ENCODE measurements around the gene NT5C.

NT5C gene

DNA sequence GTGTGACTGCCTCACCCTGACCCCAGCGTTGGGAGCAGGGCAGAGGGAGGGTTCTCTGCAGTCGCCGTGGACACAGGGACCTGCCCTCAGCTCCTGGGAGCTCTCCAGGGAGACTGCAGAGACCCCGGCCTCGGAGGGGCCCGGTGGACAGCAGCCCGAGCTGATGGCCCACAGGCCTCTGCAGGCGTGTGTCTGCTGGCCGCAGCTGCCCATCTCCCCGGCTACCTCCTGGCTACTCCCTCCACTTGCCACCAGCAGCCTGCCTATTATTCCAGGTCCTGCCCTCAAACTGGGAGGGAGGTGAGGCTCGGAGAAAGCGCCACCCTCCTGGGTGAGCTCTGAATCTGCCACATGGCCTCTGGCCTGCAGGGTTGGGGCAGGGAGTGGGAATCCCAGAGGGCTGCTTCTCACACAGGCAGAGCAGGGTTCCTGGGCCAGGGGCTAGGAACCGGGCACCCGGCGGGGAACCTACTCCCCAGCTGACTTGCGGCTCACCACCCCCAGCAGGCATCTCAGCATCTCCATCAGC, 36.6 kb downstream of the NT5C start:
- DNase-seq, result no peak

DNA sequence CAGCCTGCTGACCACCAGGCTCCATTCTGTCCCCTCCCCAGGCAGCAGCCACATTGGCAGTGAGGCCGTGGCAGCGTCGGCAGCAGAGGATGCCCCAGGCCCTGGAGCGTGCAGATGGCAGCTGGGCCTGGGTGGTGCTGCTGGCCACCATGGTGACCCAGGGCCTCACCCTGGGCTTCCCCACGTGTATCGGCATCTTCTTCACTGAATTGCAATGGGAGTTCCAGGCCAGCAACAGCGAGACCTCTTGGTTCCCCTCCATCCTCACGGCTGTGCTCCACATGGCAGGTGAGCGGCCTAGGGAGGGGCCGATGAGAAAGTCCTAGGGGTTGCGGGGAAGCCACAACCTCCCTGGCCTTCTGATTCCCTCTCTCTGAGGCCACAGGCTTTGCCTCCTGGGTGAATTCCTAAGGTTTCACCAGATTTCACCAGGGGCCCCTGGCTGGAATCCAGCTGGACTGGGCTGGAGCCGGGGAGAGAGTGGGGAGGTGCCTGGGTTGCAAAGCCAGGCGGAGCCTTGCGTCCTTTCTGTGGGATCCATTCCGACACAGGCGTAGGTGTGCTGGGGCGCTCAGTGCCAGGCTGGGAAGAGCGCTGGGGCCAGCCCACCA, 37.9 kb downstream of the NT5C start:
- no peak for DNase-seq

DNA sequence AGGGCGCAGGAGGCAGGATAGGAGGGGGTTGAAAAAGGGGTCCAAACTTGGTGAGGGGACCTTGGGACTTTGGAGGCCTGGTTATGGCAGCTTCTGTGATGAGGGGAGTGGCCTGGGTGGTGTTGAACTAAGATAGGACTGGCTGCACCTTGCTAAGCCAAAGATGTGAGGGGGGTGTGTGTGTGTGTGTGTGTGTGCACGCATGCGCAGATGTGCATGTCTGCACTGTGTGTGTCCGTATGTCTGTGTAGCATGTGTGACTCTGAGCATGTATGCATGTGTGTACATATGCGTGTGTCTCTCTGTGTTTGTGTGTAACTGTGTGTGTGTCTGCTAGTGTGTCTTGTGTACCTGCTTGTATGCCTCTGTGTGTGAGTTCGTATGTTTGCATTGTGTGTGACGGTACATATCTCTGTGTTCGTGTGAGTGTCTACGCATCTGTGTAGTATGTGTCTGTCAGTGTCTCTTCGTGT, 39.7 kb downstream of the NT5C start:
- DNase-seq, result no peak

DNA sequence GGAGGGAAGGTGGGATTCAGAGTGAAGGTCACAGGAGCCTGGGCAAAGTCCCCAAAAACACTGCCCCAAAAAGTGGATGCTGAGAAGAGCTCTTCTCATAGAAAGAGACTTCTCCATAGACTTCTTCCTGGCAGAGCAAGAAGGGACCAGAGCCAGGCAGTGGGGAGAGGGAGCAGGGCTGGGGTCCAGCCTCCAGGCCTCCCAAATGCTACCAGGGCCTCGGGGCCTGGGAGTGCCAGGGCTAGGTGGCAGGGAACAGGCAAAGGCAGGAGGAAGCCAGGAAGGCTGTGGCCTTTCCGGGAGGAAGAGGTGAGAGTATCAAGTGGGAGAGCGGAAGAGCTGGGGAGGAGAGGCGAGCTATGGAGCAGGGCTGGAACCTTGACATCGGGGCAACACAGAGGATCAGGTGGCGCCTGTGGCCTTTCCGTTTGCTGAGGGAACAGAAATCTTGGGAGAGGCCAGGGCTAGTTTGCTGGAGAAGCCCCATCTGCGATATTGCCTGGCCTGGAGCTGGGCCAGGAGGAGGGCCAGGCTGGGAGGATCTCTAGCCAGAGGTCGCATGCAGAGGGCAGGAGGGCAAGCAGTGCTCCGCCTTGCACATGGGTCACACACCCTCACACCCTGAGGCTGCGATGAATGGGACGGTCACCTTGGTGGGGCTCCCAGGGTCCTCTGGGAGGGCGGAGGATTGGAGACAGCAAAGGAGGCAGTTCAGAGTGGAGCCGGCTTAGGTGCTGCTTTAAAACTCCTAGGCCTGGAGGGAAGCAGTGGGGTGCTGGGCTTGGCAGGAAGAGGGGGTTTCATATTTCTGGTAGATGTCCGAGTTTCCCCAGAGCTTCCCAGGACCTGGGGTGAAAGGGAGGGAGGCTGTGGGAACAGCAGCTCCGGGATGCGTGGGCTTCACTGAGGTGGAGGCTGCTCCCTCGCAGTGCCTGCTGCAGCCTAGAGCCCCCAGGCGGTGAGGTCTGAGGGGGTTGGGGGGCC, 40.4 kb downstream of the NT5C start:
- no peak for DNase-seq

DNA sequence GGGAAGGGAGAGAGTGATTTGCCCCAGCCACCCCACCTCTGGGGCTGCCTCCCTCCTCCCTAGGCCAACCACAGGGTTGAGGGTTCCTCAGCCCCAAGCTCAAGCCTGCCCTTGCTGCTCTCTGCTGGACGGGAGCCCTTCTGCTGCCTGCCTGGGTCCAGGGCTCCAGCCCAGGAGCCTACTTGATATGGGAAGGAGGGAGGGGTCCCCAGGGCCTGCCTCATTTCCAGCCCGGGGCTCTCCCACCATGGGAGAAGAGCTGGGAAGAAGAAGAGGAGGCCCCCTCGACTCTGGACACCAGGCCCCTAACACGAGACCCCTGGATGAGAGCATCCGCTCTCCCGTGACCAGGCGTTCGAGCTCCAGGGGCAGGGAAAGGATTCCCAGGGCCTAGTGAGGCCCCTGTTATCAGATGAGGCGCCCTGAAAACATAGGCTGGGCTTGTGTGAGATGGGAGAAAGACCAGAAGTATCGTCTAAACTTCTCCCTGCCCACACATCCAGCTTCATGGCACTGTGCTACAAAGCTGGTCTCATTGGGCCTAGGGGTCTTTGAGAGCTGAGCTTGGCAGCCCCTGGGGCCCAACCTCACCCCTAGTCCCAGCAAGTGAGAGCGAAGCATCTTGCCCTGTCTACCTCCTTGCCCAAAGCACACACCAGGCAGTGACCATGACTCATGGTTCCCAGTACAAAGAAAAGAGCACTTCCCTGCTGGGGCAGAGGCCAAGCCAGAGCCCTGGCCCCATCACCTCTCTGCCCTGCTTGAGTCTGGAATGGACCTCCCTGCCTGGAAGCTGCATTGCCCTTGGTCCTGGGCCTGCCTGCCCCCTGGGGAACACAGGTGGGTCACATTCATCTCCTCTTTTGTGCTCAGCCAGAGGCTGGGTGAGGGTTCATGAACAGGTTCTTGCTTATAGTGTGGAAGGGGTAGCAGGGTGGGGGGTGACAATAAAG, 42.8 kb downstream of the NT5C start:
- DNase-seq, result no peak

DNA sequence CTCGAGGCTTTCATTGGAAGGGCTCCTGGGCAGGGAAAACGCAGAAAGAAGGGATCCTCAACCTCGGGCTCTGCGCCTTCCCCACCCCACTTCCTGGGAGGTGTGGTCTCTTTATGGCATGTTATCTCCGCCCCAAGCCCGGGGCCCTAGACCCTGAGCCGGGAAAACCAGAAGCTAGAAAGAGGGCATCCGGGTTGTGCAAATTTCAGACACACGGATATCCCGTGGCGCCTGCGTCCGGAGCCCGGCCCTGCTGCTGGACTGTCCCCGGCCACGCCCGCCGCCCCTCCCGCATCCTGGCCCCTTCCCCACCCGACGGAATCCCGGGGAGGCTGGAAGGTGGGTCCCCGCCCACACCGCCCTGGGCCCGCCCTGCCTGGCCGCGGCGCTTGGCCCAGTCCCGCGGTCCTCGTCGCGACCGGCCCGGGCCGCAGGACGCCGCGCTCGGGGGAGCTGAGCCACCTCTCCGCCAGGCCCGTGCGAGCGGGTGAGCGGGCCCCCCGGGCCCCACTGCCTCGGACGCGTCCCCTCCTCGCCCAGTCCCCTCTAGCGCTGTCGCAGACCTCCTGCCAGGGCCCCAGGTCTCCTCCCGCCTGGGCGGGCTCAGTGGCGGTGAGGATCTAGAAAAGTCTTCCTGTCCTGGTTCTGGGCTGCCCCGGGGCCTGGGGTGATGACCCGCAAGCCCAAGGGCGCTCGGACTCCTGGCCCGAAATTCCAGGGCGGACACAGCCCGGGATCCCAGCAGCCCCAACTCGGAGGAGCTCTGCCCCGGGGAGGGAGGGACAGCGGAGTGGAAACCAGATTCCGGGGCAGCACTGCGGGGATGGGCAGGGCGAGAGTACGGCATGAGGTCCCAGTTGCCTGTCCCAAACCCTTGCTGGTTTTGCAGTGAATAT, 43.7 kb downstream of the NT5C start, which contains the start of gene SLC16A5:
TSS of gene SLC16A5 (plus strand) at position 397 of the 896 bp plus-strand sequence. CDS start 5,683 bp downstream, outside the sequence.
- DNase-seq, result peak in 11 of 56 donors; percentile 7 to 47 (median 17)

DNA sequence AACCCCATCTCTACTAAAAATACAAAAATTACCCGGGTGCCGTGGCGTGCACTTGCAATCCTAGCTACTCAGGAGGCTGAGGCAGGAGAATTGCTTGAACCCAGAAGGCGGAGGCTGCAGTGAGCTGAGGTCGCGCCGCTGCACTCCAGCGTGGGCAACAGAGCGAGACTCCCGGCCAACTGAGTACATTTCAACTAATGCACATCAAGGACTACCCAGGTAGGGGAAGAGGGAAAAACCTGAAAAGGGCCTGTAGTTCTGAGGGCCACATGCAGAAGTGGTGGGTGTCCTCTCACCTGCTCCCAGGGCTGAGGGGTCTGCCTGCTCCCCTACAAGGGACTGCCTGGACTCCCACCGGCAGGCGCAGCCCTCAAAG, 44.4 kb downstream of the NT5C start:
- DNase-seq, result no peak

DNA sequence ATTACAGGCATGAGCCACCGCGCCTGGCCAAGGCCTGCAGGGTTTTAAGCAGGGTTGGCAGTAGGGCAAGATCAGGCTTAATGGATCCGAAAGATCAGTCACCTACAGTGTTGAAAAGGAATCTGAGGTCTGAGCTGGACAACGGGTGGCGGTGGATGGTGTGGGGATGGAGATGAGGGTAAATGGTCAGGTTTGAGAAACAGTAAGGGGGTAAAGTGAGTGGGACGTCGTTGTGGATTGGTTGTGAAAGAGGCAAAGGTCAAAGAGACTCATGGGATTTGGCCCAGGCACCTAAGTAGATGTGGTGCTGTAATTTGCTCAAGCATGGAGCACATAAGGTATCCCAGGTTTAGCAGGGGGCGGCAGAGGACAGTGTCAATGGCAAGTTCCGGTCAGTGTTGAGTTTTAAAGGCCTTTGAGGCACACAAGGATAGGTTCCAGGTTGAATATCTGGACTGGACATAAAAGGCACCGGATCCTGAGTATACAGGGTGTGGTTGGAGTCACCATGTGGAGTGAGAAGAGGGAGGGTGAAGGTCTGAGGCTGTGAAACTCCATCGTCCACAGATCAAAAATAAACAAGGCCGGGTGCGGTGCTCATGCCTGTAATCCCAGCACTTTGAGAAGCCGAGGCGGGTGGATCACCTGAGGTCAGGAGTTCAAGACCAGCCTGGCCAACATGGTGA, 44.9 kb downstream of the NT5C start:
- no peak for DNase-seq

DNA sequence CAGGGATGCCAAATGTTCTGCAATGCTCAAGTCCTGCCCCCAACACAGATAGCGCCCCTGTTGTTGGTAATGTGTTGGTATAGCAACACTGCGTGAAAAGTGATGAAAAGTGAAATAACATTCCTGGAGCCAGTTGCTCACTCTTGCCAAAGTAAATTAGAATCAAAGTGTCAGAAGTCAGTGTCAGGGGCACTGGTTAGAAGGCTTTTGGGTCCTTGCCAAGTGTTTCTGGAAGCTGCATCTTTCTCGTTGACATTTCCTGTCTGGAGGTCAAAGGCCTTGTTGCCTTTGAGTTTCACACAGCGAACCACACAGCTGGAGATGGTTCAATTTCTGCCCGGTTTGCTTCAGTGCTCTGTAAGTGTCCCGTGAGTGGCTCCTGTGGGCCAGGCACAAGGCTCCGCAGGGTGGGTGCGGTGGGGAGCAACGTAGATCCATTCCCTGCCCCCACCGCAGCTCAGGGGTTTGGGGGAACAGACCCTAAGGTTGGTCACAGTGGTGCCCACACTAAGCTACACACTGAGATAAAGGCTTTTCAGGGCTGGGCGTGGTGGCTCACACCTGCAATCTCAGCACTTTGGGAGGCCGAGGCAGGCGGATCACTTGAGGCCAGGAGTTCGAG, 47.4 kb downstream of the NT5C start:
- no peak for DNase-seq

DNA sequence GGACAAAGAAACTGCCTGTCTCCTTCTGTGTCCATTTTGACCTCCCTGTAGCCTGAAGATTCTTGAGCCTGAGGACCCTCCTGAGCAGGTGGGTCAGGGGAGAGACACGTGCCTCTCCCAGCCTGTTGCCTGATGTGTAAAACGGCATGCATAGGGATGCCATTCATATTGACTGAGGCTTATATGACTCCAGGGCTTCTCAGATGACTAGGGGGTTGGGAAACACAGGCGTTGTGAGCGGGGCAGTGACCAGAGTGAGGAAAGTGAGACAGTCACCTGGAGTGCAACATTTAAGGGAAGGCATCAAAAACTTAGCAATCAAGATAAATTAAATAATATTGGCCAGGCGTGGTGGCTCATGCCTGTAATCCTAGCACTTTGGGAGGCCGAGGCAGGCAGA, 48.9 kb downstream of the NT5C start:
- DNase-seq, result no peak

DNA sequence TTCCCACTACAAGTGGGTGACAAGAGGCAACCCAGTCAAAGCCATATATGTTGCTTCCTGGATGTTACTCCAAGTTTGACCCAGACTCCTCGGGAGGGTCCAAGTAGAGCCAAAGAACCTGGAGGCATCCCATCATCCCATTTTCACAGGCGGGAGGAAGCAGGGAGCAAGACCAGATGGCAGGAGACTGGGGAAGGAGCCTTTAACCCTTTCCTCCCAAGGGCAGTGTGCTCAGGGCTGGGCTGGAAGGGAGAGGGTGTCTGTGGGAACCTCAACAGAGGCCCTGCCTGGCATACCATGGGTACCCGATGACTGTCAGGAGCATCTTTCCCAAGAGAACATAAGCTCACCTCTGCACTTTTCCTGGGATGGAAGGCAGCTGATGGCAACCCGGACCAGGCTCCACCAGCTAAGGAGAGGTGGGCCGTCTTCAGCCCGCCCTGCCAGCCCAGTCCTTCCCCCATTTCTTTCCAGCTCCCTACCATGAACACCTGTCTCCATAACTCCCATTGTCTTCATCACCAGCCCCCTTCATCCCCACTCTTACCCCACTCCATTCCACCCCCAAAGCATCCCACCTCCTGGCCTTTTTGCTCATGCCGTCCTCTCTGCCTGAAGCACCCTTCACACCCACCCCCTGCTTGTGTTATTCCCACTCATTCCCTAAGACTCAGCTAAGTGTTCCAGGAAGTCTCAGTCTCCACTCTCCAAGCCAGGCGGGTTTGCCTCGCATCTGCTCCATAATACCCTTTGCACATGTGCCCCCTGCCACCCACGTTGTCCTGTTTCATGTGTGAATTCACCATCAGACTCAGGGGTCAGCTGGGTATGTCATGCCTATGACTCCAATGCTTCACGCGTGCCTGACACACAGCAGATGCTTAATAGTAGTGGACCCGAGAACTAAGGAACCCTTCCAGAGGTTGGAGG, 49.7 kb downstream of the NT5C start:
- DNase-seq, result no peak
